SK-MEL-5 (cell line): ENCODE results near the gene DMXL2. TPM values are rescaled to one million over a fixed set of nuclear protein-coding genes. Genes with fewer than 3 reads are reported as not detected.
"Not testable (repeated sequence)": the region's sequence is repeated elsewhere in the genome, so short reads cannot be mapped to it uniquely, and the experiment has no call there.

ENCODE experiments used
- DNase-seq: peaks from one replicate; pipeline ENCODE4 v3.0.0-alpha.2; 2016; ENCODE audit warnings: low read depth, low spot score
- in situ Hi-C: cut with HindIII; loops from 2 replicates; pipeline ENCODE4 v1.10.0; 2016; ENCODE audit warnings: low sequenced_read_pairs, high pct_unique_total_duplicates, low pct_unique_long_range_greater_than_20kb
- total RNA-seq: library from RNA; depleted of rRNA; stranded (reverse); fragments of >200 nt; shearing (Covaris generic); gene quantifications from 2 replicates; pipeline ENCODE4 v1.2.3, GENCODE V29; 2014

The DMXL2 gene
- total RNA-seq, 1 experiment from 2014 or later: 42.2 TPM

GRCh38 chr15:51634591-51635198 lies 12.1 kb upstream of the DMXL2 start:
- no peak for DNase-seq
- in situ Hi-C loops: no loop called here

- in situ Hi-C loops: no loop called here
These were observed 7.0 kb upstream of the DMXL2 start for GRCh38 chr15:51629612-51630011.

GRCh38 chr15:51625236-51625635 lies 2.7 kb upstream of the DMXL2 start:
- peak; percentile 6 for DNase-seq
- in situ Hi-C loops: no loop called here

More at GRCh38 chr15:51629612-51630011, 7.0 kb upstream of the DMXL2 start:
- DNase-seq: no peak

GRCh38 chr15:51624022-51624421 lies 1.5 kb upstream of the DMXL2 start:
- in situ Hi-C loops: no loop called here

GRCh38 chr15:51623386-51623938 lies 891 bp upstream of the DMXL2 start:
- in situ Hi-C loops: no loop called here
- DNase-seq: peak; percentile 15

More at GRCh38 chr15:51624022-51624421, 1.5 kb upstream of the DMXL2 start:
- no peak for DNase-seq

- DNase-seq: peak; percentile 39
- in situ Hi-C loops: no loop called here
These were observed 501 bp downstream of the DMXL2 start for GRCh38 chr15:51621936-51622603.

- in situ Hi-C loops: no loop called here
- DNase-seq: peak; percentile 6
These were observed 1.3 kb downstream of the DMXL2 start for GRCh38 chr15:51621155-51621765.

GRCh38 chr15:51620641-51621040 lies 1.9 kb downstream of the DMXL2 start:
- in situ Hi-C loops: no loop called here
- no peak for DNase-seq

- in situ Hi-C loops: no loop called here
- no peak for DNase-seq
These were observed 2.4 kb downstream of the DMXL2 start for GRCh38 chr15:51620122-51620521.

- in situ Hi-C loops: no loop called here
- peak; percentile 78 for DNase-seq
These were observed 3.1 kb downstream of the DMXL2 start for GRCh38 chr15:51619331-51620035.

GRCh38 chr15:51617886-51618285 lies 4.7 kb downstream of the DMXL2 start:
- no peak for DNase-seq
- in situ Hi-C loops: no loop called here

GRCh38 chr15:51613951-51614350 lies 8.6 kb downstream of the DMXL2 start:
- DNase-seq: no peak
- in situ Hi-C loops: no loop called here

GRCh38 chr15:51612669-51613068 lies 9.9 kb downstream of the DMXL2 start:
- DNase-seq, in situ Hi-C loops: not testable (repeated sequence)

- DNase-seq, in situ Hi-C loops: not testable (repeated sequence)
These were observed 19.1 kb downstream of the DMXL2 start for GRCh38 chr15:51603462-51603948.

- in situ Hi-C loops: no loop called here
These were observed 19.6 kb downstream of the DMXL2 start for GRCh38 chr15:51603002-51603401.

GRCh38 chr15:51602484-51602883 lies 20.1 kb downstream of the DMXL2 start:
- DNase-seq: no peak
- in situ Hi-C loops: no loop called here

More at GRCh38 chr15:51603002-51603401, 19.6 kb downstream of the DMXL2 start:
- no peak for DNase-seq

GRCh38 chr15:51601801-51602200 lies 20.8 kb downstream of the DMXL2 start:
- DNase-seq: no peak
- in situ Hi-C loops: no loop called here

GRCh38 chr15:51600114-51600513 lies 22.5 kb downstream of the DMXL2 start:
- DNase-seq: no peak
- in situ Hi-C loops: no loop called here
